Measurements from ENCODE around the gene VWA3B. TPM values are rescaled to one million over a fixed set of nuclear protein-coding genes. Genes with fewer than 3 reads are reported as not detected.

Gene VWA3B
- polyA plus RNA-seq, 1 donor (not counting 4 experiments of a cell fraction or from before 2014, with no cell fraction given) = not detected

GRCh38 chr2:98123286-98123685, 36.3 kb downstream of the VWA3B start:
- H4K20me1 ChIP-seq (ENCODE audit: control insufficient read depth, extremely low read depth, insufficient read depth, low read length) = no peaks in the 10 kb centered on the region
- H3K36me3 ChIP-seq (ENCODE audit: control insufficient read depth in 2 of 2, extremely low read depth in 1 of 2, insufficient read depth in 2 of 2, low read length in 2 of 2) = no peaks in the 10 kb centered on the region
- no peak for DNase-seq (ENCODE audit: low read depth, low spot score)
- no peak for TF ChIP-seq CTCF (optimal IDR thresholded peaks at IDR 0.05 in 1 of 3, IDR thresholded peaks at IDR 0.05 in 1 of 3, conservative IDR thresholded peaks at IDR 0.05 in 1 of 3; ENCODE audit: extremely low read depth in 1 of 3, insufficient read depth in 2 of 3, low read length in 3 of 3)
- no peak for TF ChIP-seq EZH2 (IDR thresholded peaks at IDR 0.05; ENCODE audit: low read length)
- no peak overlapping the region for H2AFZ ChIP-seq (ENCODE audit: control insufficient read depth, low read length)
- no peak overlapping the region for H3K4me3 ChIP-seq (ENCODE audit: control insufficient read depth in 2 of 3, extremely low read depth in 1 of 3, insufficient read depth in 2 of 3, low read depth in 1 of 3, low read length in 3 of 3)
- H3K4me1 ChIP-seq (ENCODE audit: control insufficient read depth, extremely low read depth, insufficient read depth, low read length) = peaks cover 24% of the 10 kb centered on the region
- FAIRE-seq = no peak
- dilution Hi-C loops (cut with MboI; ENCODE audit: extremely low pct_ligation_motif_present, low sequenced_read_pairs) = no loop called here
- no peaks in the 10 kb centered on the region for H3K27me3 ChIP-seq (ENCODE audit: control insufficient read depth, extremely low read depth, insufficient read depth, low read length)
- H3K9me3 ChIP-seq (ENCODE audit: control insufficient read depth, low read depth, low read length) = no peaks in the 10 kb centered on the region
- no peak overlapping the region for H3K4me2 ChIP-seq (ENCODE audit: control insufficient read depth, extremely low read depth, insufficient read depth, low read depth, low read length)
- H3K9me1 ChIP-seq (ENCODE audit: control insufficient read depth, extremely low read depth, insufficient read depth, low read length) = no peaks in the 10 kb centered on the region
- no peaks in the 10 kb centered on the region for H3K79me2 ChIP-seq (ENCODE audit: control insufficient read depth, insufficient read depth, low read length)
- no peak overlapping the region for H3K27ac ChIP-seq (ENCODE audit: control insufficient read depth, insufficient read depth, low read length)
- no peak overlapping the region for H3K9ac ChIP-seq (ENCODE audit: control insufficient read depth, extremely low read depth, insufficient read depth, low read length)

- DNase-seq (ENCODE audit: low read depth, low spot score) = no peak
- H3K9me1 ChIP-seq (ENCODE audit: control insufficient read depth, extremely low read depth, insufficient read depth, low read length) = no peaks in the 10 kb centered on the region
- TF ChIP-seq CTCF (optimal IDR thresholded peaks at IDR 0.05 in 1 of 3, IDR thresholded peaks at IDR 0.05 in 1 of 3, conservative IDR thresholded peaks at IDR 0.05 in 1 of 3; ENCODE audit: extremely low read depth in 1 of 3, insufficient read depth in 2 of 3, low read length in 3 of 3) (no peak), EZH2 (IDR thresholded peaks at IDR 0.05; ENCODE audit: low read length) (no peak)
- no peaks in the 10 kb centered on the region for H3K36me3 ChIP-seq (ENCODE audit: control insufficient read depth in 2 of 2, extremely low read depth in 1 of 2, insufficient read depth in 2 of 2, low read length in 2 of 2)
- H3K79me2 ChIP-seq (ENCODE audit: control insufficient read depth, insufficient read depth, low read length) = no peaks in the 10 kb centered on the region
- no peak overlapping the region for H3K4me2 ChIP-seq (ENCODE audit: control insufficient read depth, extremely low read depth, insufficient read depth, low read depth, low read length)
- no peak for FAIRE-seq
- H4K20me1 ChIP-seq (ENCODE audit: control insufficient read depth, extremely low read depth, insufficient read depth, low read length) = no peaks in the 10 kb centered on the region
- H3K27ac ChIP-seq (ENCODE audit: control insufficient read depth, insufficient read depth, low read length) = no peak overlapping the region
- dilution Hi-C loops (cut with MboI; ENCODE audit: extremely low pct_ligation_motif_present, low sequenced_read_pairs) = no loop called here
- H3K4me1 ChIP-seq (ENCODE audit: control insufficient read depth, extremely low read depth, insufficient read depth, low read length) = peaks cover 13% of the 10 kb centered on the region
- no peak overlapping the region for H3K9ac ChIP-seq (ENCODE audit: control insufficient read depth, extremely low read depth, insufficient read depth, low read length)
- H3K9me3 ChIP-seq (ENCODE audit: control insufficient read depth, low read depth, low read length) = no peaks in the 10 kb centered on the region
- H3K4me3 ChIP-seq (ENCODE audit: control insufficient read depth in 2 of 3, extremely low read depth in 1 of 3, insufficient read depth in 2 of 3, low read depth in 1 of 3, low read length in 3 of 3) = no peak overlapping the region
- H3K27me3 ChIP-seq (ENCODE audit: control insufficient read depth, extremely low read depth, insufficient read depth, low read length) = no peaks in the 10 kb centered on the region
- no peak overlapping the region for H2AFZ ChIP-seq (ENCODE audit: control insufficient read depth, low read length)
Observed at GRCh38 chr2:98126061-98126460, 39.1 kb downstream of the VWA3B start.

All from keratinocyte (primary cell).